Transverse colon (tissue), 4 donors: Measurements from ENCODE around the gene MYRIP. TPM values are rescaled to one million over a fixed set of nuclear protein-coding genes. Genes with fewer than 3 reads are reported as not detected.

Experiments used
- DNase-seq: peaks from one replicate; pipeline ENCODE4 v3.0.0-alpha.2; 2019
- H3K27ac ChIP-seq, 4 donors: fragments of 200-600 bp; sonication (generic); 2 replicates each; pipeline ENCODE4 v1.5.1; 2016 to 2018; ENCODE audit warnings: inconsistent platforms in 4 of 4
- H3K27me3 ChIP-seq: fragments of 200-600 bp; sonication (generic); 2 replicates; pipeline ENCODE4 v1.5.1; 2017; ENCODE audit warnings: inconsistent platforms
- H3K36me3 ChIP-seq, 4 donors: fragments of 200-600 bp; sonication (generic); 2 replicates each; pipeline ENCODE4 v1.5.1; 2017 to 2019; ENCODE audit warnings: inconsistent platforms in 4 of 4
- H3K4me1 ChIP-seq, 4 donors: fragments of 200-600 bp; sonication (generic); 2 replicates each; pipeline ENCODE4 v1.5.1; 2017 to 2020; ENCODE audit warnings: inconsistent platforms in 4 of 4
- H3K4me3 ChIP-seq, 4 donors: fragments of 200-600 bp; sonication (generic); 1 replicate in 1 of 4; 2 replicates in 3 of 4; pipeline versions ENCODE4 v1.5.1 to v1.6.1; 2017 to 2019; ENCODE audit warnings: inconsistent platforms in 4 of 4
- H3K9me3 ChIP-seq, 2 donors: fragments of 200-600 bp; sonication (generic); 2 replicates each; pipeline ENCODE4 v1.5.1; 2017 to 2019; ENCODE audit warnings: inconsistent platforms in 2 of 2
- EP300 ChIP-seq: sonication (generic); formaldehyde crosslinking; IDR thresholded peaks from one replicate; pipeline ENCODE4 v1.6.1; 2017; ENCODE audit warnings: antibody characterized with exemption, low read depth
- POLR2A ChIP-seq: fragments of 450-650 bp; IDR thresholded peaks from one replicate; pipeline ENCODE4 v1.6.1; 2016; ENCODE audit warnings: antibody characterized with exemption, mild to moderate bottlenecking, moderate library complexity
- POLR2AphosphoS5 ChIP-seq, 3 donors: sonication (generic); formaldehyde crosslinking; IDR thresholded peaks; one replicate each; pipeline ENCODE4 v1.6.1; 2016; ENCODE audit warnings: antibody characterized with exemption in 3 of 3
- WGBS, 2 donors: methylation state at CpG; one replicate each; pipeline ENCODE4 v1.1.5; 2018; ENCODE audit warnings: low coverage in 1 of 2; 5-methylcytosine and 5-hydroxymethylcytosine counted together
- in situ Hi-C, 4 donors: fragments of 200-750 bp; cut with MboI; loops; one replicate each; pipeline versions ENCODE4 v1.15.0 to v1.15.1; 2017; ENCODE audit warnings: low sequenced_read_pairs in 3 of 4, low pct_ligation_motif_present in 1 of 4, low pct_unique_long_range_greater_than_20kb in 1 of 4
- intact Hi-C: fragments of 100-400 bp; cut with DNase I; formaldehyde crosslinking; loops from one replicate; pipeline ENCODE4 v1.15.1; 2023; ENCODE audit warnings: low total_unique reads
- total RNA-seq, 4 donors: library from RNA; depleted of rRNA; stranded (reverse); fragments of >200 nt; gene quantifications; one replicate each; pipeline ENCODE4 v1.1.0, GENCODE V29; 2016
- TF ChIP-seq, protein P1 (sequence below), 5 experiments: fragments of 200-600 bp in 3 of 5; fragments of 450-650 bp in 2 of 5; sonication (generic) in 3 of 5; IDR thresholded peaks; 1 replicate in 2 of 5; 2 replicates in 3 of 5; pipeline ENCODE4 v1.5.1; 2016 to 2017; ENCODE audit warnings: antibody characterized with exemption in 5 of 5, inconsistent platforms in 3 of 5, mild to moderate bottlenecking in 2 of 5, moderate library complexity in 1 of 5

Gene MYRIP
- total RNA-seq, 4 donors from 2014 or later, result 2.6 to 19.7 (median 5.4) TPM

- TF ChIP-seq, protein P1, sequence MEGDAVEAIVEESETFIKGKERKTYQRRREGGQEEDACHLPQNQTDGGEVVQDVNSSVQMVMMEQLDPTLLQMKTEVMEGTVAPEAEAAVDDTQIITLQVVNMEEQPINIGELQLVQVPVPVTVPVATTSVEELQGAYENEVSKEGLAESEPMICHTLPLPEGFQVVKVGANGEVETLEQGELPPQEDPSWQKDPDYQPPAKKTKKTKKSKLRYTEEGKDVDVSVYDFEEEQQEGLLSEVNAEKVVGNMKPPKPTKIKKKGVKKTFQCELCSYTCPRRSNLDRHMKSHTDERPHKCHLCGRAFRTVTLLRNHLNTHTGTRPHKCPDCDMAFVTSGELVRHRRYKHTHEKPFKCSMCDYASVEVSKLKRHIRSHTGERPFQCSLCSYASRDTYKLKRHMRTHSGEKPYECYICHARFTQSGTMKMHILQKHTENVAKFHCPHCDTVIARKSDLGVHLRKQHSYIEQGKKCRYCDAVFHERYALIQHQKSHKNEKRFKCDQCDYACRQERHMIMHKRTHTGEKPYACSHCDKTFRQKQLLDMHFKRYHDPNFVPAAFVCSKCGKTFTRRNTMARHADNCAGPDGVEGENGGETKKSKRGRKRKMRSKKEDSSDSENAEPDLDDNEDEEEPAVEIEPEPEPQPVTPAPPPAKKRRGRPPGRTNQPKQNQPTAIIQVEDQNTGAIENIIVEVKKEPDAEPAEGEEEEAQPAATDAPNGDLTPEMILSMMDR (IDR thresholded peaks at IDR 0.05), result no peak
- TF ChIP-seq POLR2AphosphoS5 (IDR thresholded peaks at IDR 0.05) (no peak), EP300 (no peak)
- H3K9me3 ChIP-seq, result no peaks in the 10 kb centered on the region
- no peak for DNase-seq
- H3K4me3 ChIP-seq, result no peak overlapping the region
- no peaks in the 10 kb centered on the region for H3K36me3 ChIP-seq
- in situ Hi-C loops (no loop called here), intact Hi-C loops (no loop called here)
- no peaks in the 10 kb centered on the region for H3K27me3 ChIP-seq
- WGBS, 2 donors, result 93% methylated on average over 1 of the region's 1 CpG; no CpG with 5 or more reads in 1 of the 2 donors
- no peak overlapping the region for H3K27ac ChIP-seq
- no peaks in the 10 kb centered on the region for H3K4me1 ChIP-seq
These were observed 449.1 kb downstream of the MYRIP start for GRCh38 chr3:40258555-40258954.

- DNase-seq, result no peak
- no peaks in the 10 kb centered on the region for H3K9me3 ChIP-seq
- TF ChIP-seq EP300 (no peak), POLR2A (no peak), POLR2AphosphoS5 (IDR thresholded peaks at IDR 0.05) (no peak)
- TF ChIP-seq, protein P1 (IDR thresholded peaks at IDR 0.05), result no peak
- H3K36me3 ChIP-seq, result no peaks in the 10 kb centered on the region
- no peaks in the 10 kb centered on the region for H3K27me3 ChIP-seq
- in situ Hi-C loops (no loop called here), intact Hi-C loops (no loop called here)
- H3K27ac ChIP-seq, result no peak overlapping the region
- H3K4me3 ChIP-seq, result no peak overlapping the region
- peaks cover 0 to under 1% (median 0%) of the 10 kb centered on the region in 4 donors for H3K4me1 ChIP-seq
These were observed 452.9 kb downstream of the MYRIP start for GRCh38 chr3:40262331-40262730.

GRCh38 chr3:40264451-40264850, 455.0 kb downstream of the MYRIP start:
- H3K4me1 ChIP-seq, result peaks cover 0 to 10% (median 2%) of the 10 kb centered on the region in 4 donors
- H3K9me3 ChIP-seq, result no peaks in the 10 kb centered on the region
- WGBS, 2 donors, result 67 to 73% methylated on average over 1 of the region's 1 CpG
- TF ChIP-seq POLR2A (no peak), EP300 (no peak), POLR2AphosphoS5 (IDR thresholded peaks at IDR 0.05) (no peak)
- TF ChIP-seq, protein P1 (IDR thresholded peaks at IDR 0.05), result no peak
- no peaks in the 10 kb centered on the region for H3K36me3 ChIP-seq
- H3K27ac ChIP-seq, result no peak overlapping the region
- intact Hi-C loops (no loop called here), in situ Hi-C loops (no loop called here)
- no peaks in the 10 kb centered on the region for H3K27me3 ChIP-seq
- H3K4me3 ChIP-seq, result no peak overlapping the region
- no peak for DNase-seq

DNA sequence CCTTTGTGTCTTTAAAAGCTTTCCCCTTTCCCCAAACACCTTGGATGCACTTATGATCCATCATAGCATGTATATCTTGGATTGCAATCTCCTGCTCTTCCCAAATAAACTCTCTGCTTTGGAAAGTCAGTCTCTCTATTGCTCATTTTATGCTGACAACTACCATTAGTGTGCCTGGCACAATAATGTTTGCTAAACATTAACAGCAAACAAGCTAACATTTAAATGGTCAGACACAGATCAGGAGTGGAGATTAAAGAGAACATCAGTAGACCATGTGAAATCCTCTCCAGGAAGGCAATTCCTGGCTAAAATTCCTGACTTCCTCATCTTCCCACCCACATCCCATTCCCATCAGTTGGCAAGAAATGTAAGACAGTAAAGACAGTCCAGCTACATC, 455.8 kb downstream of the MYRIP start:
- Histone ChIP-seq H3K9me3 (no peaks in the 10 kb centered on the region), H3K4me1 (peaks cover 0 to 10% (median 2%) of the 10 kb centered on the region in 4 donors), H3K27me3 (no peaks in the 10 kb centered on the region), H3K4me3 (no peak overlapping the region), H3K36me3 (no peaks in the 10 kb centered on the region), H3K27ac (no peak overlapping the region)
- TF ChIP-seq POLR2AphosphoS5 (IDR thresholded peaks at IDR 0.05), result no peak
- TF ChIP-seq POLR2A, result no peak
- TF ChIP-seq, protein P1 (IDR thresholded peaks at IDR 0.05), result no peak
- TF ChIP-seq EP300, result no peak
- DNase-seq, result no peak
- in situ Hi-C loops (no loop called here), intact Hi-C loops (no loop called here)
